Heart left ventricle (tissue), 16 donors: Measurements from ENCODE around the gene RPL3. TPM values are rescaled to one million over a fixed set of nuclear protein-coding genes. Genes with fewer than 3 reads are reported as not detected.
"Not testable (repeated sequence)": the region's sequence is repeated elsewhere in the genome, so short reads cannot be mapped to it uniquely, and the experiment has no call there.

Experiments
- ATAC-seq, 4 donors: fragments of 200-7000 bp; cut with Tn5 transposase; one replicate each; pipeline ENCODE4 v1.9.1; 2020 to 2022; ENCODE audit warnings: moderate library complexity in 4 of 4, mild to moderate bottlenecking in 3 of 4, moderate number of reproducible peaks in 1 of 4
- DNase-seq, 5 donors: peaks; one replicate each; pipeline ENCODE4 v3.0.0-alpha.2; 2020
- H3K27ac ChIP-seq, 12 donors: fragments of 200-600 bp; sonication (generic) in 4 of 12; one replicate each; pipeline versions ENCODE4 v1.5.0 to v1.8.0; 2016 to 2022; ENCODE audit warnings: mild to moderate bottlenecking in 2 of 12
- H3K27me3 ChIP-seq, 9 donors: fragments of 200-600 bp; sonication (generic) in 2 of 9; one replicate each; pipeline versions ENCODE4 v1.5.1 to v1.8.0; 2016 to 2022; ENCODE audit warnings: mild to moderate bottlenecking in 3 of 9
- H3K36me3 ChIP-seq, 9 donors: fragments of 200-600 bp; sonication (generic) in 2 of 9; one replicate each; pipeline versions ENCODE4 v1.5.0 to v1.8.0; 2018 to 2022; ENCODE audit warnings: mild to moderate bottlenecking in 2 of 9
- H3K4me1 ChIP-seq, 12 donors: fragments of 200-600 bp; sonication (generic) in 4 of 12; one replicate each; pipeline versions ENCODE4 v1.5.0 to v1.8.0; 2016 to 2022; ENCODE audit warnings: mild to moderate bottlenecking in 3 of 12
- H3K4me3 ChIP-seq, 12 donors: fragments of 200-600 bp; sonication (generic) in 4 of 12; one replicate each; pipeline versions ENCODE4 v1.5.0 to v1.8.0; 2017 to 2022; ENCODE audit warnings: mild to moderate bottlenecking in 9 of 12, moderate library complexity in 4 of 12
- H3K9me3 ChIP-seq, 12 donors: fragments of 200-600 bp; sonication (generic) in 4 of 12; one replicate each; pipeline versions ENCODE4 v1.5.0 to v1.8.0; 2016 to 2022; ENCODE audit warnings: mild to moderate bottlenecking in 1 of 12
- CTCF ChIP-seq, 12 donors: fragments of 200-600 bp; sonication (generic) in 4 of 12; IDR thresholded peaks; one replicate each; pipeline versions ENCODE4 v1.5.0 to v1.8.0; 2018 to 2022; ENCODE audit warnings: antibody characterized with exemption in 12 of 12, mild to moderate bottlenecking in 5 of 12
- POLR2A ChIP-seq, 2 donors: fragments of 450-650 bp; IDR thresholded peaks; one replicate each; pipeline ENCODE4 v1.6.1; 2017; ENCODE audit warnings: antibody characterized with exemption in 2 of 2, mild to moderate bottlenecking in 2 of 2, moderate library complexity in 2 of 2
- WGBS, 4 donors: extraction: QIAGEN DNeasy Blood & Tissue Kit in 2 of 4; methylation state at CpG; one replicate each; pipeline versions ENCODE4 v1.1.5 to v1.1.7; 2013 to 2018; 5-methylcytosine and 5-hydroxymethylcytosine counted together
- intact Hi-C, 10 donors: fragments of 100-400 bp; cut with DNase I; formaldehyde crosslinking; loops; one replicate each; pipeline versions ENCODE4 v1.11.1 to v1.14.2; 2022
- polyA plus RNA-seq, 2 donors: library from polyadenylated mRNA; stranded (reverse); fragments of 200-250 nt; gene quantifications; one replicate each; pipeline ENCODE4 v1.2.3, GENCODE V29; 2013
- total RNA-seq, 9 donors: library from RNA; depleted of rRNA in 2 of 9; stranded (reverse); fragments of >200 nt in 2 of 9; fragmentation: NEBNext Ultra II Directional in 3 of 9; extraction: Animal tissue kit (Norgen Biotek cat#: 25700) in 3 of 9; gene quantifications; one replicate each; pipeline versions ENCODE4 v1.1.0 to v1.2.4, GENCODE V29; 2016 to 2023
- donor health status: ischemic (EF 13 %, LVEDD 7.1; RV severe dilation, severe dysfunction).
- donor health status: healthy with polysubstance abuse.
- donor health status: DM: no; HTN: yes; CAD: no.
- donor health status: DM: no; HTN: no; CAD: no.
- donor health status: ischemic (EF 25% LVEDD 6.9; RV normal size, moderate dysfunction).
- donor health status: ischemic (EF 25% LVEDD 5.7; RV mildly dilated, moderate dysfunction).
- donor health status: healthy.
- donor health status: DM: yes; HTN: yes; CAD: no.
- donor health status: ischemic (EF 35%, LVEDD 5.7; RV mildly dilated, moderate dysfunction).
- donor health status: nonischemic (EF 11% LVEDD 7.7; RV severe dilation, severe dysfunction).
- donor health status: DM: yes; HTN: yes; CAD: no.
- donor health status: PGD.
- donor health status: ischemic (EF 29% LVEDD 5.4; RV normal size, mild dysfunction).
- donor health status: nonischemic (EF 23%, LVEDD 6.1; RV moderate dilation, normal function).

RPL3 gene
- total and polyA plus RNA-seq, 11 donors: 237 to 1,765 (median 336) TPM

- Histone ChIP-seq H3K9me3 (no peaks in the 10 kb centered on the region), H3K4me3 (no peak overlapping the region), H3K27me3 (peaks cover 0 to 3% (median 0%) of the 10 kb centered on the region in 9 donors), H3K27ac (no peak overlapping the region), H3K36me3 (no peaks in the 10 kb centered on the region), H3K4me1 (no peaks in the 10 kb centered on the region)
- intact Hi-C loops: loop anchor here in 6 of 10 donors (5.0 to 10.0 kb wide), 4 partner anchors 174 to 694 kb away; partner anchors contain the start of genes ATF4 (in 3 of the 6) and RPS19BP1 (in 1 of the 6)
- ATAC-seq: no peak
- 77 to 83% (median 80%) methylated on average over 3 of the region's 3 CpGs for WGBS, 4 donors
- no peak for DNase-seq
- no peak for TF ChIP-seq POLR2A (IDR thresholded peaks at IDR 0.05)
- TF ChIP-seq CTCF (IDR thresholded peaks at IDR 0.05): no peak
Measured at GRCh38 chr22:39341179-39341578, 21.8 kb upstream of the RPL3 start.

- not testable (repeated sequence) for H3K4me3 ChIP-seq, H3K4me1 ChIP-seq, H3K27ac ChIP-seq, H3K9me3 ChIP-seq, ATAC-seq, H3K27me3 ChIP-seq, H3K36me3 ChIP-seq, DNase-seq
- WGBS, 4 donors: 83 to 86% (median 85%) methylated on average over 7 of the region's 7 CpGs
- intact Hi-C loops: loop anchor here in 6 of 10 donors (5.0 to 10.0 kb wide), 4 partner anchors 175 to 695 kb away; partner anchors contain the start of genes ATF4 (in 3 of the 6) and RPS19BP1 (in 1 of the 6)
Measured at GRCh38 chr22:39339775-39340174, 20.4 kb upstream of the RPL3 start.

DNA sequence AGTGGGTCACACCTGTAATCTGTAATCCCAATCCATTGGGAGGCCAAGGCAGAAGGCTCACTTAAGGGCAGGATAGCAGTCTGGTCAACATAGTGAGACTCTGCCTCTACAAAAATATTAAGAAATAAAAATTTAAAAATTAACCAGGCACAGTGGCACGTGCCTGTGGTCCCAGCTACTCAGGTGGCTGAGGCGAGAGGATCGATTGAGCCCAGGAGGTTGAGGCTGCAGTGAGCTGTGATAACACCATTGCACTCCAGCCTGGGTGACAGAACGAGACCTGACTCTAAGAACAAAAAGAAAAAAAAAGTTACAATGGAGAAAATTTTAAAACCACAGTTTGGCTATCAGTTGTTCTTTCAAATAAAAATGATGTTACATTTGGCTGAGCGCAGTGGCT lies 17.0 kb upstream of the RPL3 start:
- DNase-seq: no peak
- no peak overlapping the region for H3K27ac ChIP-seq
- H3K9me3 ChIP-seq: no peaks in the 10 kb centered on the region
- ATAC-seq: no peak
- peaks cover 0 to 15% (median 0%) of the 10 kb centered on the region in 12 donors for H3K4me1 ChIP-seq
- 89 to 91% (median 90%) methylated on average over 5 of the region's 5 CpGs for WGBS, 4 donors
- H3K27me3 ChIP-seq: no peaks in the 10 kb centered on the region
- H3K36me3 ChIP-seq: no peaks in the 10 kb centered on the region
- TF ChIP-seq POLR2A (IDR thresholded peaks at IDR 0.05) (no peak), CTCF (IDR thresholded peaks at IDR 0.05) (no peak)
- intact Hi-C loops: no loop called here
- H3K4me3 ChIP-seq: no peak overlapping the region

DNA sequence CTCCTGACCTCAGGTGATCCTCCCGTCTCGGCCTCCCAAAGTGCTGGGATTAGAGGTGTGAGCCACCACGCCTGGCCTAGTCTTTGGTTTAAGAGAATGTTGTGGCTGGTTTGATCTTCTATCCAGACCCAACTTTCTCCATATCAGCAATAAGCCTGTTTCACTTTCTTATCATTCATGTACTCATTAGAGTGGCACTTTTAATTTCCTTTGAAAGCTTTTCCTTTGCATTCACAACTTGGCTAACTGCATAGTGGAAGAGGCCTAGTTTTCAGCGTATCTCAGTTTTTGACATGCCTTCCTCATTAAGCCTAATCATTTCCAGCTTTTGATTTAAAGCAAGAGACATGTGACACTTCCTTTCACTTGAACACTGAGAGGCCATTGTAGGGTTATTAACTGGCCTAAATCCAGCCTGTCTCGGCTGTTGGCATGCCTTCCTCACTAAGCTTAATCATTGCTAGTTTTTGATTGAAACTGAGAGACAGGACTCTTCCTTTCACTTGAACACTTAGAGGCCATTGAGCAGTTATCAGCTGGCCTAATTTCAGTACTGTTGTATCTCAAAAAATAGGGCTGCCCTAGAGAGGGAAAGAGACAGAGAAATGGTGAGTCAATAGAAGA lies 13.1 kb upstream of the RPL3 start:
- intact Hi-C loops: no loop called here
- Histone ChIP-seq H3K27me3 (no peaks in the 10 kb centered on the region), H3K27ac (peak overlapping the region in 3 of 12 donors; percentile 5 to 67 (median 22)), H3K36me3 (no peaks in the 10 kb centered on the region), H3K4me3 (no peak overlapping the region), H3K4me1 (peaks cover 0 to 29% (median 0%) of the 10 kb centered on the region in 12 donors), H3K9me3 (no peaks in the 10 kb centered on the region)
- ATAC-seq (peak in 3 of 4 donors; percentile 14 to 49 (median 20)), DNase-seq (no peak)
- no peak for TF ChIP-seq CTCF (IDR thresholded peaks at IDR 0.05)
- TF ChIP-seq POLR2A (IDR thresholded peaks at IDR 0.05): no peak
- WGBS, 4 donors: 58 to 65% (median 61%) methylated on average over 5 of the region's 5 CpGs

GRCh38 chr22:39330553-39330952 lies 11.1 kb upstream of the RPL3 start:
- intact Hi-C loops, H3K27ac ChIP-seq, H3K36me3 ChIP-seq, DNase-seq, H3K4me3 ChIP-seq, H3K9me3 ChIP-seq, ATAC-seq, H3K27me3 ChIP-seq: not testable (repeated sequence)
- 88 to 100% (median 97%) methylated on average over 1 of the region's 1 CpG for WGBS, 4 donors
- peaks cover 0 to 29% (median 0%) of the 10 kb centered on the region in 12 donors for H3K4me1 ChIP-seq
